Measurements from ENCODE around the gene LRRC71. TPM values are rescaled to one million over a fixed set of nuclear protein-coding genes. Genes with fewer than 3 reads are reported as not detected.
A peak's percentile ranks its signal among the peaks of the same experiment; 100 is the strongest.

The LRRC71 gene
- total RNA-seq, 1 donor from 2014 or later: under 0.01 TPM

DNA sequence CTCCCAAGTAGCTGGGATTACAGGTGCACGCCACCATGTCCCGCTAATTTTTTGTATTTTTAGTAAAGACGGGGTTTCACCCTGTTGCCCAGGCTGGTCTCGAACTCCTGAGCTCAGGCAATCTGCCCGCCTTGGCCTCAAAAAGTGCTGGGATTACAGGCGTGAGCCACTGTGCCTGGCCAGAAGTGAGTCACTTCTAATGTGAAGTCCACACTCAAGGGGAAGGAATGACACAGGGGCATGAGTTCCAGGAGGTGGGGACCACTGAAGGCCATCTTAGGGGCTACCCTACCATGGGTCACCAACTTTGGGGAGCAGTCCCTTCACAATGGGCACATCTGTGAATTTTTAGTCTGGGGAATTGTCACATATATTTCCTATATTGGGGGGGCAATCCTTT is 6.3 kb downstream of the LRRC71 start:
- DNase-seq (ENCODE audit: low read depth in 2 of 2): peak in 1 of 2 donors; percentile 24

DNA sequence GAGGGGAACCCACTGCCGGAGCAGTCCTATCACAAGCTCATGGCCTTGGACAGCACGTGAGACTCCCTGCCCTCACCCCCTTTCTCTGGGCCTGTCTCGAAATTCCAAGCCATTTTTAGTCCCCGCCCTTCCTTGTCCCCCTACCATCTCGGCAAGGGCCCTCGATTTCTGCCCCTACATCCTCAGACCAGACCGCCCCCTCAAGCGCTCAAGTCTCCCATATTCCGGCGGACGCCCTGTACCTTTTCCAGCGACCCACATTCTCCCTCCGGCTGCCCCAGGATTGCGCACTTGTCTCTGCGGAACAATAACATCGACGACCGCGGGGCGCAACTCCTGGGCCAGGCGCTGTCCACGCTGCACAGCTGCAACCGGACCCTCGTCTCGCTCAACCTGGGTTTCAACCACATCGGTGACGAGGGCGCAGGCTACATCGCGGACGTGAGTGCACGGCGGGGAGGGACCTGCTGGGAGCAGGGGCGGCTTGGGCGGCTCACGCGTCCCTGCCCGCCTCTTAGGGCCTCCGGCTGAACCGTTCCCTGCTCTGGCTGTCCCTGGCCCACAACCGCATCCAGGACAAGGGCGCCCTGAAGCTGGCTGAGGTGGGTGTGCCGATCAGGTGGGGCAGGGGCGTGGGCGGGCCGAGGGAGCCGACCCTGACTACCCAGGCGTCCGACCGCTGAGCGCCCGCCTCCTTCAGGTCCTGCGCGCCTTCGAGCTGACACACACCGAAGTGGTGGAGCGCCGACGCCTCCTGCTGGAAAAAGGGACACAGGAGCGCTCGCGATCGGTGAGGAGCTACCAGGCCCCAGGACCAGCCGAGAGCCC is 7.0 kb downstream of the LRRC71 start:
- DNase-seq (ENCODE audit: low read depth in 2 of 2): peak; percentile 82

DNA sequence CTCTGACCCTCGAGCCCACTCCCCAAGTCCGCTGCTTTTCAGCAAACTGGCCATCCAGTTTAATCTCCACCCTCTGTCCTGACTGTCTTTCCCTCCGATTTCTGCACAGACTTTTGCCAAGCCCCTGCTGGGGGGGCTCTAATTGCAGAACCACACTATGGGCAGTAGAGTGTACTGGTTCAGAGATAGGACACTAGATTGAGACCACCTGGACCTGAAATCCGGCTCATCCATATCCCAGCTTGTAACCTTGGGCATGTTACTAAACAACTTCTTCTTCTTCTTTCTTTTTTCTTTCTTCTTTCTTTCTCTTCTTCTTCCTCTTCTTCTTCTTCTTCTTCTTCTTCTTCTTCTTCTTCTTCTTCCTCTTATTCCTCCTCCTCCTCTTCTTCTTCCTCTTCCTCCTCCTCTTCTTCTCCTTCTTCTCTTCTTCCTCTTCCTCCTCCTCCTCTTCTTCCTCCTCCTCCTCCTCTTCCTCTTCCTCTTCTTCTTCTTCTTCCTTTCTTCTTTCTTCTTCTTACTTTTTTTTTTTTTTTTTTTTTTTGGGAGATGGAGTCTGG is 7.7 kb downstream of the LRRC71 start:
- DNase-seq (ENCODE audit: low read depth in 2 of 2): no peak

DNA sequence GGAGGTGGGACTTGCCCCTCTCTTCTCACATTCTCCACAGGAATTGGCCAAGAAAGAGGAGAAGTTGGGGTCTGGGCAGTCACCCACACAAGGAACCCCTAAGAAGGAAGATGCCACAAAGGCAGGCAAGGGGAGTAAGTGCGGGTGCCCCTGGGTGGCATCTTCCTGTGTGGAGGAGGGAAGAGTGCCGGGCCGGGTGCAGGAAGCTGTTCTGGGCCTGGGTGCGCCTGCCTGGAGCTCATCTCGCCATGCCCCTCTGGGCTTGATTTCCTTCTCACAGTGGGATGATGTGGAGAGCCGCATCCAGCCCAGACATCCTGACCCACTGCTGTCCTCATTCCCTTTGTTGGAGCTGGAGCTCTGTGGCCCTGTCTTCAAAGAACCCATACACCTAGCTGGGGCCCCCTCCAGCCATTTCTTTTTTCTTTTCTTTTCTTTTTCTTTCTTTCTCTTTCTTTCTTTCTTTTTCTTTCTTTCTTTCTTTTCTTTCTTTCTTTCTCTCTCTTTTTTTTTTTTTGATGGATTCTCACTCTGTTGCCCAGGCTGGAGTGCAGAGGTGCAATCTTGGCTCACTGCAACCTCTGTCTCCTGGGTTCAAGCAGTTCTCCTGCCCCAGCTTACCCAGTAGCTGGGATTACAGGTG is 9.3 kb downstream of the LRRC71 start:
- DNase-seq (ENCODE audit: low read depth in 2 of 2): no peak

DNA sequence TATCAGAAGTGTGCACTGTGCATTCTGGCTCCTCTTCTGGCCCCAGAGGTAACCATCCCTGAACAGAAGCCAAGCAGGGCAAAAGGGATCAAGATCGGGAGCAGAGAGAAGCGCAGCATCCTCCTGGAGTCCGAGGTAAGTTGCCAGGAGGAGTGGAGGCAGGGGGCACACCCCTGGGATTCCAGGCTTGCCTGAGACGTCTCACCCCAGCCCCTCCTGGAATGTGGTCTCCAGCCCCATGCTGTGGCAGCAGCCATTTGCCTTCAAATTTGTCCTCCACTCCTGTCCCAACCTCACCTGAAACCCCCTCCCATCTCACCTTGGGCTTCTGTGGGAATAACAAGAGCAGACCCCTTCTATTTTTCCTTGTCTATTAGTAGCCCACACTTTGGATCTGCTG is 10.1 kb downstream of the LRRC71 start:
- no peak for DNase-seq (ENCODE audit: low read depth in 2 of 2)

DNA sequence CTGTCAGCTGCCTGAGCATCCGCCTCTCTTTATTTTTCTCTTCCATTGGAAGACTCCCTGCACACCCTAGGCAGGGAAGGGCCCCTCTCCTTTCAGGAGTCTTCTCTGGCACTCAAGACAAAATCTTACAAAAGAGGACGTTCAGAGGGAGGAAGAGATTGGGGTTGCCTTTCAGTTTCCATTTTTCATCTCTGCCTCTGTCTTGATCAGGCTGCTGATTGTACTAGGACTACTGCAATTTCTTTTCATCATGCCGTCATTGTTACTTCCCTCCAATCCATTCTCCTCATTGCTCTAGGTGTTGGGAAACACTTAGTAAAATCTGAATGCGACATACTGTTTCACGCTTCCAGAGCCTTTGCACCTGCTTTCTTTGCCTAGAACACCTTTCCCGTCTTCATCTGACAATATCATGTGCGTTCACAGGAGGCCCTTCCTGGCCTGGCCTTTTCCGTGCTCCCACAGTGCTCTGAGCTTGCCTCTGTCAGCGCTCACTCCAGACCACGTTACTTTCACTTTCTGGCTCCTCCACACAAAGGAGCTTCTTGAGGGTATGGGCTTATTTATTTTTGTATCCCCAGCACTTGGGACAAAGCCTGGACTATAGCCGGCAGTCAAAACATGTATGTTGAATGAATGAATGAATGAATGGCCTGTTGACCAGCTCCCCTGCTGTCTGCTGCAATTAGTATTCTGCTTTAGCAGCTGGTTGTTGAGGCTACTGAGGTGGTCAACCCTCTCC is 10.9 kb downstream of the LRRC71 start:
- peak; percentile 22 to 62 for DNase-seq (ENCODE audit: low read depth in 2 of 2)

DNA sequence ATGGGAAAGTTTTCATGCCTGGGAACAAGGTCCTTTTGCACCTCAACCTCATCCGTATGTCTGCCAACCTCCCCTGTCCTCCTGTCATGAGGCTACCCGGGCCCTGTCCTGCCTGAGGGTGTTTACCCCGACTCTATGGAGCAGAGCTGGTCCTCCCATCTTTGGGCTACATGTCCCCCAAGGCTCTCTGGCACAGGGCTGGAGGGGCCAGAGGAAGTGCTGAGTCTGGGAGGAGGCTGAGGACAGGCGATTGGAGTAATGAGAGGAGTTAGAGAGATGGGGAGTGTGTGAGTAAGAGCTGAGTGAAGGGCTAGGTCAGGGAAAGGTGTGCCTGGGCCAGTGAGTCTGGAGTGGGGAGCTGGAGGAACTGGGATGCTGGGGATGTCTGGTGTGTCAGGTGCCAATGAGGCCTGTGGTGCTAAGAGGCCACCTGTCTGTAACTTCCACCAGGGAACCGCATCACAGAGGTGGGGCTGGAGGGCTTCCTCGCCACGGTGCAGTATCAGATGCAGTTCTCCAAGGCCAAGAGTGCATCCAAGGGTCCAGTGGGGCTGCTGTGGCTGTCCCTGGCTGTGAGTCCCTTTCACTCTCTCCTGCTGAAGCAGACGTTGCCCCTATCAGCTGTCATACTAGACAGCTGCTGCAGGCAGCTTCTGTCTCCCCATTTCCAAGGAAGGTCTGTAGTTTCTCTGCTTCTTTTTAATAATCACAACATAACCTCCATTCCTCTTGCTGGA is 11.7 kb downstream of the LRRC71 start:
- DNase-seq (ENCODE audit: low read depth in 2 of 2): no peak

DNA sequence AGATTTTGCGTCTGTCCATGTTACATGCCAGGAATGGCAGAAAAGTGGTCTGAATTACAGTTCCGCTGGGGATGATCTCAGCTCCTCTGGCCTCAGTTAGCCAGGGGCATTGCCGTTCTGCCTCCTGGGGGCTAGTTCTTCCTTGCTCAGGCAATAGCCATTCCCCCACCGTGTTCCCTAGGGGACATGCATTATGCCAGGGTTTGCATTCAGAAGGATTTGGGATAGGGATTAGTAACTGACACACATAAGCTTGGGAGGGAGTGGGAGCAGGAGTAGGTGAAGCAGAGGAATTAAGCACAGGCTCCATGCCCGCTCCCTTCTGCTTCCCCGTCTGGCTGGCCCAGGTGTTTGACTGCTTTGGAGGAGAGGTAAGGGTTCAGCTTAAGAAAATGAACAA is 12.7 kb downstream of the LRRC71 start:
- no peak for DNase-seq (ENCODE audit: low read depth in 2 of 2)

DNA sequence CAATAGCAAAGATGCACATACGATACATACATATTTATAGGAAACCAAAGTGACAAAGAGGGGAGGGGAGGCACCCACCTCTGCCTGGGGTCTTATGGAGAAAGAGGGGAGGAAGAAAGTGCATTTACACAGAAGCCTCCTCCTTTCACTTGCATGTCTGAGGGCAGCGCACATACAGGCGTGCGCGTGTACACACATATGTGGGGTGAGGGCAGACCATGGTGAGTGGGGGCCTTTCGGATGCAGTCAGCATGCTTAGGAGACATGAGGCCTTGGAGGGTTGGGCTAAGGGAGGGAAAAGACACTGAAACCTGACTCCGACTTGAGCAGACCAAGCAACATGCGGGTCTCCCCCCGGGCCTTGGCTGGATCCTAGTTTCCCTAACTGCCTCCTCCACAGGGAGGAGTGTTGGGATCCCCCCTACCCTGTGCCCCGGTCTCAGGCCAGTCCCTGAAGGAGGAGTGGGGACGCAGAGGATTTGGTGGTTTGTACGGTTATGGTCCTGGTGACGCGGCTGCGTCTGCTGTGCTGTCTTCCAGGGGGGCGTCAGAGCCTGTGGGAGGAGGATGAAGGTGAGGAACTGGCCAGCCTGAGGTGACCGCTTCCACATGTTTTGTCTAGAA is 15.2 kb downstream of the LRRC71 start:
- no peak for DNase-seq (ENCODE audit: low read depth in 2 of 2)

DNA sequence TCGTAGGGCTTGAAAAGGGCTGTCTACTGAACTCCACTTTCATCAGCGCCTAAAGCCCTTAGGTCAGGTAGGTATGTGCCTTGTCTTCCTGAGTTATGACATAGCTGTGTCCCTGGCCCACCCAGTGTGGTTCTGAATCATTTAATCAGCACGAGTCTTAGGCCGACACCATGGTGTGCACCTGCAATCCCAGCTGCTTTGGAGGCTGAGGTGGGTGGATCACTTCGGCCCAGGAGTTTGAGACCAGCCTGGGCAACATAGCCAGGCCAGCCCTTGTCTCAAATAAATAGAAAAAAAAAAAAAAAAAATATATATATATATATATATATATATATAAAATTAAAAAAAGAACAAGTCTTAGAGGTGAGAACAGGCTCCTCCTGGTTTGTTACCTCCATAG is 15.8 kb downstream of the LRRC71 start:
- no peak for DNase-seq (ENCODE audit: low read depth in 2 of 2)

DNA sequence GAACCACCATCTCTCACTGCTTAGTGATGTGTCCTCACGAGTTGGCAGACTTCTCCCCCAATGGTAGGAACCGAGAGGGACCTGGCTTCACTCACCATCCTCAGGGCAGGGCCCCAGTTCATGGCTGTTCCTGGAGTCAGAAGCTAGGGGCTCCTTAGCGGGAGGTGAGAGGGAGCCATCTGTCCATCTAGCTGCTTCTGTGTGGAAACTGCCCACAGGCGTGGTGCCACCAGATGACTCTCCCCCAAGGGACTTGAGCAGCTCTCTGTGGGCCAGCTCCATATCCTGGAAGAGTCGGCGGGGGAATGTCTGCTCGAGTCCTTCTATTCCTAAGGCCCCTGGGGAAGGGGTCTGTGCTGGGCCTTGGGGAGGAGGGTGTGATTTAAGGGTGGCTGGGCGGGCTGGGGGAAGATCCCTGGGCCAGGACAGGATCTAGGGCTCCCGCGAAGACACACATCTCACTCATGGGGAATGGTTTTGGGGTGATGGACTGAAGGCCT is 16.3 kb downstream of the LRRC71 start:
- DNase-seq (ENCODE audit: low read depth in 2 of 2): no peak

DNA sequence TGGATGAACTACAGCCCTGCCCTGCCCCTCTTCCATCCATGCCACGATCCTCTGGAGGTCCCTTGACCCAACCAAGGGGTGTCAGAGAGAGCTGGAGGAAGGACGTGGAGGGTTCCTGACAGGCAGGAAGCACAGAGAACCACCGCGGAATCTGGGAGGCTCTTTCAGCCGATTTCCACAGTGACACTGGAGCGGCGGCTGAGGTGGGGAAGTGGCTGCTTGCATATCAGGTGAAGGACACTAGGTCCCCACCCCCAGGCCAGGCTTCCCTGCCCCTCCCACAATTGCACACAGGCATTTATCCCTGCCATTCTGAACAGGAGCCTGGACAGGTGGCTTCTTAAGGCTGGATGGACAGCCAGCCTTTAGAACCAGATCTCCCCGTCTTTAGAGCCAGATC is 17.5 kb downstream of the LRRC71 start:
- DNase-seq (ENCODE audit: low read depth in 2 of 2): no peak

DNA sequence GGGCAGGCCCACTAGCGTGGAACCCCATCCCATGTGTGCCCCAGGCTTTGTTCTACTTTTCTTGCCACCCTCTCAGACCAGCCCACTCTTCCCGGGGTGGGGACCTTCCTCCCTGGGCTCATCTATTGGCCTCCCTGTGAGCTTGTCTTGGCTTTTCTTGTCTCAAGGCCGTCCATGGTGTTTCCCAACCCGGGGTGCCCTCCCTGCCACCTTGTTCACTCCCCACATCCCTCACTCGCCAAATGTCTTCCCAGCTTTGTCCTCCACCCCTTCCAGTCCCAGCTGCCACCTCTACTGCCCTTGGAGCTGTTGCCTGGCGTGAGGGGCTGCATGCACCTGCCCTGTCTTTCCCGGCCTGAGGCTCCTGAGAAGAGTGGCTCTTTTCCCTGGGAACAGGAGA is 18.4 kb downstream of the LRRC71 start:
- no peak for DNase-seq (ENCODE audit: low read depth in 2 of 2)

DNA sequence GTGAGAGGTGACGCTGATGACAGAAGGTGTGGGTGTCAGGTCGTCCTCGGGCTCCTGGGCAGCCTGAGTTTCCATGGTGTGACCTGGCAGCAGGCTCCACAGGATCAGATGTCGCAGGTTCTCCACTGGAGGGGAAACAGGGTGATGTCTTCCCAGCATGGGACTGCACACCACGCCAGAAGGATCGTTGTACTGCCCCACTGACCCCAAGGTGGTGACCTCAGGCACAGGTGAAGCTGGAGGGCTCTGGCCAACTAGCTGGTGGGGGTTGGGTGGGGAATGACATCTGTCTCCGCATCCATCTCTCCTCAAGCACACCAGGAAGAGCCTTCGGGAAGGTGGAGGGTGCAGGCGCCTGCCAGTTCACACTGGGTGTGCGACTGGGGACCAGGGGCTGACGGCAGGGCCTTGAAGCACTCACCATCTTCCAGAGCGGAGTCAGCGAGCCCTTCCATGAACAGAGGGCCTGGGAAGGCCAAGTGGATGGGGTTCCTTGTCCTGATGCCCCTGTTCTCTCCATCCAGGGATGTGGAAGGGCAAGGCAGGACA is 19.4 kb downstream of the LRRC71 start:
- no peak for DNase-seq (ENCODE audit: low read depth in 2 of 2)

DNA sequence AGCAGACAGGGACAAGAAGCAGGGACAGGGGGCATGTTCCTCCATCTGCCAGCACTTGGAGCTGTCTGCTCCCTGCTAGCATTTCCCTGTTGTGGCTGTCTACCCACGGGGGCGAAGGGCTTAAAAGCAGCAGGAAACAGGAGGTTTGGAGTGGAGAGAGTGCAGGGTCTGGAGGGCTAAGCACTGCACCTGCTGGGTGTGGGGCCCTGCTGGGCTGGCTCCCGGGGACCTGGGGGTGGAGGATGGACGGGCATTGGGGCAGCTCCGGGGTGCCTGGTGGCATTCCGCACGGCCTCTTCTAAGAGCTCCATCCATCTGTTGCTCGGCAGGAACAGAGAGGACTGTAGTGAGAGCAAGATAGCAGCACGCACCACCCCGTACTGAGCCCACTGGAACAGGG is 21.2 kb downstream of the LRRC71 start:
- no peak for DNase-seq (ENCODE audit: low read depth in 2 of 2)

DNA sequence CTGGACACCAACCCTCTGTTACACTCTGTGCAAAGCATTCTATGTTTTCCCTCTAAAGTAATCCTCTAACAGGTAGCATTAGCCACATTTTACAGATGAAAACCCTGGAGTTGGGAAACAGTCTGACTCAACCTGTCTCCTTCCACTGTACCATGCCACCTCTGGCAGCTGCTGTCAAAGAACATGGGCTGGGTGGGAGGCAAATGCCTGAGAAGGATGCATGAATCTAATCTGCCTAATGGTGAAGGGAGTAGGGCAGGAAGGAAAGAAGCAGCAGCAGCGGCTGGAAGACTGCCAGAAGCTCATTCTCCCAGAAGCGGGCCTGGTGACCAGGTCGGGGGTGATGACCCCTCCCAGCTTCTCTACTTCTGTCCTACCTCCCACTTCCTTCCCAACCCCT is 21.7 kb downstream of the LRRC71 start:
- no peak for DNase-seq (ENCODE audit: low read depth in 2 of 2)

DNA sequence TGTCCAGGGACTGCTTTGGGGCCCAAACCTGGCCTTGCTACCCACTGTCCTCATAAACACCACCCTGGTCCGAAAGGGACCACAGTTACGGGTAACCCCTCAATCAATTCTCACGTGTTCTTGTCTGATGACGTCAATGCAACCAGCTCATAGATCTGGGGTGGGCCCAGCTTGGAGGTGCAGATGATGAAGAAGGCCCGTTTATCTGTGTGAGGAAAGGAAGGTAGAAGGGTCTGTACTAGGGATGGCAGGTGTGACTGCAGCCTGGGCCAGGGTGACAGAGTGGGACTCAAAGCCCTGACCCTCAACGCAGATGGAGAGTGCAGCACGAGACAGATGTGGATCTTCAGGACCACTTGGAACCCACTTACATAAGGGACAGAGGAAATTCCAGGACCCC is 22.1 kb downstream of the LRRC71 start:
- no peak for DNase-seq (ENCODE audit: low read depth in 2 of 2)

DNA sequence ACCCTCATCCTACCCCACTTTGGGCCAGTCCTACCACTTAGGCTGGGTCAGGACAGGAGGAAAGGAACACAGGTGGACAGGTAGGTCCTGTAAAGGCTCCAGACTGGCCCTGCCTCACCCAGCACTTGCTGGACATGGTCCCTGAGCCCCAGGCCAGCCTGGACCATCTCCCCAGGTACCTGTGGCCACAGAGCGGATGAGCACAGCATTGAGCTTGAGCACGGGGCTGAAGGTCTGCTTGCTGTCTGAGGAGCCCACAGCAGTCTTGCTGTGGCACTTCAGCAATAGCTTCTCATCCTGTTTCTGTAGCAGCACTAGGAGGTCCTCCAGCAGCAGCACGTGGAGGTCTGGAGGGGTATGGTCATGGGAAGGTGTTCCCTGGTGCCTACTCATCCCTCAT is 23.3 kb downstream of the LRRC71 start:
- DNase-seq (ENCODE audit: low read depth in 2 of 2): no peak

DNA sequence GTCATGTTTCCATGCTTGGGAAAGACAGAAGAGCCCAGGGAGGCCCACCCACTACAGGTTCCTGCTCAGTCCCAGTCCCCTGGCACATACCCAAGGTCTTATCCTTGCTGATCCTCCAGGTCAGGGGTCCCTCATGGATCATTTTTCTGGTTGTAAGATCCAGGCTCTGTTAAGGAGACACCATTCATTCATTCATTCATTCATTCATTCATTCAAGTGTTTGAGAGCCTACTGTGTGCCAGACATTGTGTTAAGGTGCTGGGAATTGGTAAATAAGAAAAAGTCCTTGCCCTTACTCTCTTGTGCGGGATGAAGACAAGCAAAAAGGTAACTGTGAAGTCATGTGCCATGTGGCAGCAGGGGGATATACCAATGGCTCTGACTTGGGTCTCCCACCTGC is 23.8 kb downstream of the LRRC71 start:
- no peak for DNase-seq (ENCODE audit: low read depth in 2 of 2)

DNA sequence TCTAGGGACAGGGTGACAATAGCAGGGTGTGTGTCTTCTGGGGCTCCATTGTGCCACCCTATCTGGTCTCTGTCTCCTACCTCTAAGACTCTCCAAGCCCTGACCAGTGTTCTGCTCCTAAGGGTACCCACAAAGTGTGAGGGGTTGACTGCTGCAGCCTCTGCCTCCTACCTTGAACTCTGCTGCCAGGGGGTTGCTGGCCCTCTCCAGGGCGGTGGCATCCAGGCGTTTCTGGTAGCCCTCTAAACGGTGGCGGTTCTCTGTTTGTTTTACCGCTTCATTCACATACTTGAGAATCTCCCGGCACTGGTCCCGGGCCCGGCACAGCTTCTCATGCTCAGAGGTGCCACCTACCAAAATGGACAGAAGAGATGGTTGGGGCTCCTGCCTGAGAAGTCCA is 24.4 kb downstream of the LRRC71 start:
- DNase-seq (ENCODE audit: low read depth in 2 of 2): no peak

Measured in lung microvascular endothelial cell (primary cell).